ENCODE measurements around the gene CEBPA.

The CEBPA gene

DNA sequence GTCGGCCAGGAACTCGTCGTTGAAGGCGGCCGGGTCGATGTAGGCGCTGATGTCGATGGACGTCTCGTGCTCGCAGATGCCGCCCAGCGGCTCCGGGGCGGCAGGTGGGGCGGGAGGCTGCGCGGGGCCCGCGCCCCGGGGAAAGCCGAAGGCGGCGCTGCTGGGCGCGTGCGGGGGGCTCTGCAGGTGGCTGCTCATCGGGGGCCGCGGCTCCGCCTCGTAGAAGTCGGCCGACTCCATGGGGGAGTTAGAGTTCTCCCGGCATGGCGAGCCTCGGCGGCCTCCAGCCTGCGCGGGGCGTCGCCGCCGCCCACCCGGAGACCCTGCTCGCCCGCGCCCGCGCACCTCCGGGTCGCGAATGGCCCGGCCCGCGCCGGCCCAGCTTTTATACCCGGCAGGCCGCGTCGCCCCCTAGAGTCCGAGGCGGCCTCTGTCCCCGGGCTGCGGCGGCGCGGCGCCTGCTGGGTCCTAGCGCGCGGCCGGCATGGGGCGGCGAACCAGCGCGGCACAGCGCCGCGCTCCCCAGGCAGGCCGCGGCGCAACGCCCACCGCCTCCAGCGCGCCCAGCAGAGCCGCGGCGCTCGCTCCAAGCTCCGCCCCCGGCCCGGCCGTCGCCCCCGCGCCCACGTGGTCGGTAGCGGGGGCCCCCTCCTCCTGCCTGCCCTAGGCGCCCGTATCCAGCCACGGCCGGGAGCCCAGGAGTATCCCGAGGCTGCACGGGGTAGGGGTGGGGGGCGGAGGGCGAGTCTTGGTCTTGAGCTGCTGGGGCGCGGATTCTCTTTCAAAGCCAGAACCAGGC, at the start of gene CEBPA:
CEBPA (minus strand) TSS at position 360 of the 799 bp plus-strand sequence; CDS start at position 240, 120 bp downstream.
- DNase-seq, result peak; percentile 79

DNA sequence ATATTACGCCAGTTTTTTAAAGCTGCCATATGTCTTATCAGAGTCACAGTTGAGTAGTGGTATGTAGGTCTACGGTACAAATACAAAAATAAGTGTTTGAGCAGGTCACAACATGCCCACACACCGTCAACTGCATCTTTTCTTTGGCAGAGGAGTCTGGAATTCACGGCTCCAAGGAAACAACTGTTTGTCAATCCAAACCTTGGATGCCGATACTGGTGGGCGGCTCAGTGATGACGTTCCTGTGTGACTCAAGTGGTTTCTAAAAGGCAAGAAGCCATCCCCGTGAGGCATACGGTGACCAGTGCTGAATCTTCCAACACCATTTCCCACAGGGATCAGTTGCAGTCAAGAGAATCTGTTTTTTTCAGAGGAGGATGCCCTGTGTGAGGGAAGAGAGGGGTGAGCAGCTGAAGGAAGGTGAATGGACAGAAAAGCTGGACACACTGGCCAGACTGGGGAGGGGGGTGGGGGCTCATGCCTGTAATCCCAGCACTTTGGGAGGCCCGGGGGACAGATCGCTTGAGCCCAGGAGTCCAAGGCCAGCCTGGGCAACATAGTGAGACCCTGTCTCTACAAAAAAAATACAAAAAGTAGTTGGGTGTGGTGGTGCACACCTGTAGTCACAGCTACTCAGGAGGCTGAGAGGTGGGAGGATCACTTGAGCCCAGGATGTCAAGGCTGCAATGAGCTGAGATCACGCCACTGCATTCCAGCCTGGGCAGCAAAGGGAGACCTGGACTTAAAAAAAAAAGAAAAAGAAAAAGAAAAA, 48.4 kb upstream of the CEBPA start:
- DNase-seq, result peak; percentile 45

DNA sequence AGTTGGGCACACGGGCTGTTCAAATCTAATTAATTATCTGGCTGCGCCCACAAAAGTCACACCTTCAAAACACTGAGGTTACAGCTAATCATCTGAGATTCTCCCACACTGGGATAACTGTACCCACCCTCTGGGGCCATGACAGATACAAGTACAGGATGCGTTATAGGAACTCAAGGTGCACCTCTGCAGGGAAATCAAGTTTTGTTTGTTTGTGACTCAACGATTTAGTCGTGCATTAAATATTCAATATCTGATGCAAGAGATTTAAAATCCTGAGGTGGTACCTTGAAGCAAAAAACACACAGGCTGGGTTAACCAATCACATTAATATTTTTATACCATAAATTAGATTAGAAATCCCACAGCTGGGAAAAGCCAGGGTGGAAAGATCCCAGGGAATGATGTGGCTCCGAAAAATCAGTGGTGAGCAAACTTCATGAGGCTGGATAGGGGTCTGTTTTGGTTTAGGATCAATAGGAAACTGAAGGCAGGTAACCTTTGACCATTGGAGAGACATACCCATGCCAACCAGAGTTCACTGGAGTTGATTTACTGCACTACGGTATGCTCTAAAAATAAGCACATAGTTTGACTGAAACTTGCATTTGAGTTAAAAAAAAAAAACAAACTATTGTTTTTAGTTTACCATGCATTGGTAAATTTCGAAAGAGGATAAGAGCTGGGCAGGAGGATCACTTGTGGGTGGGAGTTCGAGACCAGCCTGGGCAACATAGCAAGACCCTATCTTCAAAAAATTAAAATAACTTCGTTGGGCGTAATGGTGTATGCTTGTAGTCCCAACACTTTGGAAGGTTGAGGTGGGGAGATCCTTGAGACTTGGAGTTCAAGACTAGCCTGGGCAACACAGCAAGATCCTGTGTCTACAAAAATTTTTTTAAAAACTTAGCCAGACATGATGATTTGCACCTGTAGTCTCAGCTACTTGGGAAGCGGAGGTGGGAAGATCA, 47.3 kb upstream of the CEBPA start:
- DNase-seq, result no peak

GRCh38 chr19:33348301-33349010, 46.1 kb upstream of the CEBPA start:
- peak; percentile 17 for DNase-seq

- no peak for DNase-seq
These were observed 45.0 kb upstream of the CEBPA start for GRCh38 chr19:33347300-33347699.

DNA sequence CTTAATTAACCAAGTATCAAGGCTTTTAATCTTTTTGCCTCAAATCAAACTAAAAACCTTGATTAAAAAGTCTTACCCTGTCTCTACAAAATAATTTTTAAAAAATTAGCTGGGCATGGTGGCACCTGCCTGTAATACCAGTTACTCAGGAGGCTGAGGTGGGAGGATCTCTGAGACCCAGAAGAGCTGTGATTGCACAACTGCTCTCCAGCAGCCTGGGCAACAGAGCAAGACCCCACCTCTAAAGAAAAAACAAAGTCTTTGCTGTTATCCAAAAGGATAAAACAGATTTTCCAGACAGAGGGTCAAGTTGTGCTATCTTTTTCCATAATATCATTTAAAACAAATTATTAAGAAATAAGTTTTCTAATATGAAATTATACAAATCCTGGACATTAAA, 44.3 kb upstream of the CEBPA start:
- DNase-seq, result no peak

GRCh38 chr19:33345163-33345562, 42.8 kb upstream of the CEBPA start:
- no peak for DNase-seq

DNA sequence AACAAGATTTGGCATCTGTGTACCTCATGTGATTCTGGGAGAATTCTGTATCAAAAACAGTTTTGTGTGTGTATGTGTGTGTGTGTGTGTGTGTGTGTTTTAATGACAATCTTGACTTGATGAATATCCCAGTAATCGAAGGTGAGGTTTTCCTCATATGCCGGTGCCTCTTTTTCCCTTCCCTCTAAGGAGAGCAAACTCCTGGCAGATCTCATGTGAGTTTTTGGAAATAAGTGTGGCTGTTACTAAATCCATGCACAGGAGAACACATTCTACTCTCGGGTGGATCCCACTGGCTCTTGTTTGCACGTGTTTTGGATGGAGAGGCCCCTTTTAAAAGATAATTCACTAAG, 42.2 kb upstream of the CEBPA start:
- DNase-seq, result no peak

GRCh38 chr19:33343859-33344572, 41.7 kb upstream of the CEBPA start:
- DNase-seq, result no peak

DNA sequence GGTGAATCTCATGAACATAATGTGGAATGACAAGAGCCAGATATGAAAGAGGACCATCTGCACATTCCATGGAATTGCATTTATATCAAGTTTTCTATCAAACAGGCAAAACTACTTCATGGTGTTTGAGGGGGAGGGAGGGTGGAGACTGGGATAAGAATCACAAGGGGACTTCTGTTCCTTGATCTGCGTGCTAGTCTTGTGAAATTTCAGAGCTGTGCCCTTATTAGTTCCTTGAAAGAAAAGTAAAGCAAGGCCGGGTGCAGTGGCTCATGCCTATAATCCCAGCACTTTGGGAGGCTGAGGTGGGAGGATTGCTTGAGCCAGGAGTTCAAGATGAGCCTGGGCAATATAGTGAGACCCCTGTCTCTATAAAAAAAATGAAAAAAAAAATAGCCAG, 41.0 kb upstream of the CEBPA start:
- no peak for DNase-seq

DNA sequence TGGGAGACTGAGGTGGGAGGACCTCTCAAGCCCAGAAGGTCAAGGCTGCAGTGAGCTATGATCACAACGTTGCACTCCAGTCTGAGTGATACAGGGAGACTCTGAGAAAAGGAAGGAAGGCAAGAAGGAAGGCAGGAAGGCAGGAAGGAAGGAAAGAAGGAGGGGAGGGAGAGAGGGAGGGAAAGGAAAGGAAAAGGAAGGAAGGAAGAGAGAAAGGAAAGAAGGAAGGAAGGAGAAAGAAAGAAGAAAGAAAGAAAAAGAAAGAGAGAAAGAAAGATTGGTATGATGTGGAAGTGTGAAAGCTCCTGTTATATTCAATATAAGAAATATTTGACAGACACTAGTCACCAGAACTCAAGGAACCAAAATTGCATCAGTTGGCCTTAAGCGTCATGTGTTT, 38.7 kb upstream of the CEBPA start:
- no peak for DNase-seq

DNA sequence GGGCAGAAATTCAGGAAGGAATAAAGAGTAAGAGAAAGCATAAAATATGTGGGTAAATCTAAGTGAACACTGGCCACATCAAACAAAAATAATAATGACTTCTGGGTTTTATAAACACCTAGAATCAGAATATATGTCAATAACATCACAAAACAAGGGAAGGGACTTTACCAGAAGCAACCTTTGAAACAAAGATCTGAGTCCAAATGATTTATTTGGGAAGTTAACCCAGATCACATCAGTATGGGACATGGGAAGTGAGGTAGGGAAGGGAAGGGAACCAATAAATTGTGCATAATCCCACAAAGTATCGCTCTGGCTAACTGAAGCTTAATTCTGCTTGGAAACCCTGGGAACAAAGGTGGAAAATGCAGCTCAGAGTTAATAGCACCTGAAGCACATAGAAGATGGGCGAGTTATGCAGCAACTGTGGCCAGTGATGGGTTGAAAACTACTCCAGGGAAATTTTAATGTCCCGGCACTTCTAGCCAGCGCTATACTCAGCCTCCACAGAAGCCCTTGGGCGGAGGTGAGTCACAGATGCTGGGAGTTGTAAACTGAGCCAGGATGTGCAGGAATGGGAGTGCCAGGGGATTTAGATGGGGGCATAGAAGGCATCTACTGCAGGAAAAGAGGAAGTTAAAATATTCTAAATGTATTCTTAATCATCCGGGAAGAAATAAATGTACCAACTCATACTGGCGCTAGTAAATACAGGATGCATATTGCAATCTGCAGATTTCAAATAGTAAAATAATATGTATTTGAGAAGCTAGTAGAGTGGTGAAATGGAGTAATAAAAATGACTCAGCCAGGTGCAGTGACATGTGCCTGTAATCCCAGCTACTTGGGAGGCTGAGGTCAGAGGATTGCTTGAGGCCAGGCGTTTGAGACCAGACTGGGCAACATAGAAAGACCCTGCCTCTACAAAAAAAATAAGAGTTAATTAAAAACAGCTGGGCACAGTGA, 37.0 kb upstream of the CEBPA start:
- no peak for DNase-seq

- no peak for DNase-seq
These were observed 33.1 kb upstream of the CEBPA start for GRCh38 chr19:33335446-33335845.

DNA sequence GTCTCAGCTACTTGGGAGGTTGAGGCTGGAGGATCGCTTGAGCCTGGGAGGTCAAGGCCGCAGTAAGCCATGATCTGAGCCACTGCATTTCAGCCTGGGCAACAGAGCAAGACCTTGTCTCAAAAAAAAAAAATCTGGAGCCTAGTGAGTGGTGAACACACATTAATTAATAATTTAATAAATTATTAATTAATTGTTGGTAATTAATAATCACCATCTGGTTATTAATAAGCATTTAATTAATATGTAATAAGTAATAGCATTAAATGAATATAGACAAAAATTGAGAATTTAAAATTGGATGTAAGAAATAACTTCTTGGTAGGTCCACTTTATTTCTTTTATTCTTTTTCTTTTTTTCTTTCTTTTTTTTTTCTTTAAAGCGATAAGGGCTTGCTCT, 31.9 kb upstream of the CEBPA start:
- DNase-seq, result no peak

GRCh38 chr19:33333642-33334041, 31.3 kb upstream of the CEBPA start:
- DNase-seq, result no peak

DNA sequence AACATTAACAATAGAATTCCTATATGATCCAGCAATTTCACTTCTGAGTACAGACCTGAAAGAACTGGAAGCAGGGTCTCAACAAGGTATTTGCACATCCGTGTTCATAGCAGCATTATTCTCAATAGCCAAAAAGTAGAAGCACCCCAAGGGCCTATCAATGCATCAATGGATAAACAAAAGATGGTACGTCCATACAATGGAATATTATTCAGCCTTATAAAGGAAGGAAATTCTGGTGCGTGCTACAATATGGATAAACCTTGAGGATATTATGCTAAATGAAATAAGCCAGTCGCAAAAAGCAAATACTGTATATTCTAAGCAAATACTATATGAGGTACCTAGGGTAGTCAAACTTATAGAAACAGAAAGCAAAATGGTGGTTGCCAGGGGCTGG, 30.8 kb upstream of the CEBPA start:
- no peak for DNase-seq

- no peak for DNase-seq
These were observed 29.9 kb upstream of the CEBPA start for GRCh38 chr19:33332248-33332647.

DNA sequence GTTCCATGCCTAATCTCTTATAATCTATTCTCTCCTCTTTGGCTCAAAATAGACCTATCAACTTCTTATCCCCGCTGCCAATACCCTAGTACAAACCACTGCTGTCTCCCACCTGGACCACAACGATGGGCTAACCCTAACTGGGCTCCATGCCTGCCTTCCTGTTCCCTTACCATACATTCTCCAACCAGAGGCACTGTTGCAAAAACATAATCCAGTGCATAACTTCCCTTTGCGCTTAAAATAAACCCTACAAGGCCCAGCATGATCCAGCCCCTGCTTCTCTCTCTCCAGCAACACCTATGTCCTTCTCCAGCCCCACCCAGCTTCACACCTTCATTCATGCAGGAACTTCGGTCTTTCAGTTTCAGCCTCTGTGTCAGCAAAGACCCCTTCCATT, 27.4 kb upstream of the CEBPA start:
- no peak for DNase-seq

GRCh38 chr19:33329060-33329459, 26.7 kb upstream of the CEBPA start:
- DNase-seq, result no peak

DNA sequence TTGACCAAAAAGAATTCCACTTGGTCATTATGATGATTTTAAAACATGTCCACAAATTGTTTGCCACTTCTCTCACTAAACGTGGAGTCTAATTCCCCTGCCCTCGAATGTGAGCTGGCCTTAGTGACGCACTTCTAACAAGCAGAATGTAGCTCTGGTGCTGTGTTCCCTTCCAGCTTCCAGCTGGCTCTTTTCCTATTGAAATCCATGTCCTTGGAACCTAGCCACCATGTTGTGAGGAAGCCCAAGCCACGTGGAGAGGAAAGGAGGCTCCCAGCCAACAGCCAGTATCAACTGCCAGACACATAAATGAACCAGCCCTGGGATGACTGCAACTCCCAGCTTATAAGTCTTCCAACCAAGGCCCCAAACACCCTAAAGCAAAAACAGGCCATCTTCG, 23.6 kb upstream of the CEBPA start:
- DNase-seq, result no peak

- no peak for DNase-seq
These were observed 22.3 kb upstream of the CEBPA start for GRCh38 chr19:33324628-33325027.
